Measurements from ENCODE around the gene SPG7.

SPG7 gene

GRCh38 chr16:89489040-89489897, 18.9 kb upstream of the SPG7 start:
- peak; percentile 58 for DNase-seq

DNA sequence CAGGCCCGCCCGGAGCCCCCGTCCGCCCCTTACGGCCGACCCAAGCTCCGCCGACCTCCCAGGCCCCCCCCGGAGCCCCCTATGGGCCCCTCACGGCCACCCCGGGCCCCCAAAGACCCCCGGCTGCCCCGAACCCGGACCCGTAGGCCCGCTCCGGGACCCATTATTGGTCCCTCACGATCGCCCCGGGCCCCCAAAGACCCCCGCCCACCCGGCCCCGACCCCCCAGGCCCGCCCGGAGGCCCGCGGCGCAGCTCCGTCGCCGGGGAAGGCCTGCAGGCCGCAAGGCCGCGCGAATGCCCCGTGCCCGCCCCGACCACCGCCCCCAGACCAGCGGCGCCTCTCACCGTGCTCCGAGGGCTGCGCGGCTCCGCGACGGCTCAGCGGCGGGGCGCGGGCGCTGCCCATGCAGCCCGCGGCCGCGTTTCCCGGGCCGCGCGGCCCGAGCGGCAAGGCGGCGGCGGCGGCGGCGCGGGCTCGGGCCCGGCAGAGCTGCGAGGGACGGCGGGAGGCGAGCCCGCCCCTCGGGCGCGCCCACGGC, 18.2 kb upstream of the SPG7 start:
- DNase-seq: no peak

GRCh38 chr16:89490439-89491237, 17.6 kb upstream of the SPG7 start, which contains the start of gene ANKRD11:
Gene ANKRD11, minus strand, starts transcription at chr16:89490561. Its CDS starts 173,542 bp downstream, at chr16:89317019.
- DNase-seq: peak; percentile 98

GRCh38 chr16:89491238-89491869, 16.8 kb upstream of the SPG7 start:
- no peak for DNase-seq

- DNase-seq: no peak
These were observed 16.1 kb upstream of the SPG7 start for GRCh38 chr16:89491974-89492687.

GRCh38 chr16:89493776-89494175, 14.4 kb upstream of the SPG7 start:
- DNase-seq: no peak

- DNase-seq: no peak
These were observed 13.1 kb upstream of the SPG7 start for GRCh38 chr16:89495121-89495520.

DNA sequence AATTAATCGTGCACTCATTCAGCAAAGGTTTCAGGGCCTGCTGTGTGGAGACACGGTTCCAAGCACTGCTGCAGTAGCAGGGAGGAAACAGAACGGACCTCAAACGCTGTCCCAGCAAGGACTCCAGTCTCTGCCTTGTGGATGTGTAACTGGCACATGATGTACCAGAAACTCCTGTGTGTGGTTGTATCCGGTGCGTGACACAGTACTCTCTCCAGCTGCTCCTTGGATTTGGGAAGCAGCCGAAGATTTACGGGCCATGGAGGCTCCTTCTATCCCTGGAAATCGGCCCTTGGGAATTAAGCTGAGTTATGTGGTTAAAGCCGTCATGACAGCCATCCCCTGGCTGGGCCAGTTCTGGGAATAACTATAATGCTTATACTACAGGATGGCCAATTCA, 9.4 kb upstream of the SPG7 start:
- no peak for DNase-seq

- no peak for DNase-seq
These were observed 8.4 kb upstream of the SPG7 start for GRCh38 chr16:89499767-89500166.

GRCh38 chr16:89502081-89502843, 5.9 kb upstream of the SPG7 start:
- DNase-seq: no peak

DNA sequence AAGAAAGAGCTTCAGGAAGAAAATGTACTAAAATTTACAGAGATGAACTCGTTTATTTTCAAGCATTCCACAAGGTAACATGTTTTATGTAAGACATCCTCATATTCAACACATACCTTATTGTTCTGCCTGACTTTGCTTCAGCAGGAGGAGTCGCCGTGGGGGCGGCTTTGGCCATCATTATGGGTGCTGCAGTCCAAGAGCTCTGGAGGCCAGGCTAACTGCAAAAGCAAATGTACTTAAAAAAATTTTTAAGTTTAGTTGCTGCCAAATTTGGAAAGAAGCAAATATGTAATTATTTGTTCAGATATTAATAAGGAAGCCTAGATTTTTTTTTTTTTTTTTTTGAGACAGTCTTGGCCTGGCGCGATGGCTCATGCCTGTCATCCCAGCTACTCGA, 4.1 kb upstream of the SPG7 start:
- DNase-seq: no peak

DNA sequence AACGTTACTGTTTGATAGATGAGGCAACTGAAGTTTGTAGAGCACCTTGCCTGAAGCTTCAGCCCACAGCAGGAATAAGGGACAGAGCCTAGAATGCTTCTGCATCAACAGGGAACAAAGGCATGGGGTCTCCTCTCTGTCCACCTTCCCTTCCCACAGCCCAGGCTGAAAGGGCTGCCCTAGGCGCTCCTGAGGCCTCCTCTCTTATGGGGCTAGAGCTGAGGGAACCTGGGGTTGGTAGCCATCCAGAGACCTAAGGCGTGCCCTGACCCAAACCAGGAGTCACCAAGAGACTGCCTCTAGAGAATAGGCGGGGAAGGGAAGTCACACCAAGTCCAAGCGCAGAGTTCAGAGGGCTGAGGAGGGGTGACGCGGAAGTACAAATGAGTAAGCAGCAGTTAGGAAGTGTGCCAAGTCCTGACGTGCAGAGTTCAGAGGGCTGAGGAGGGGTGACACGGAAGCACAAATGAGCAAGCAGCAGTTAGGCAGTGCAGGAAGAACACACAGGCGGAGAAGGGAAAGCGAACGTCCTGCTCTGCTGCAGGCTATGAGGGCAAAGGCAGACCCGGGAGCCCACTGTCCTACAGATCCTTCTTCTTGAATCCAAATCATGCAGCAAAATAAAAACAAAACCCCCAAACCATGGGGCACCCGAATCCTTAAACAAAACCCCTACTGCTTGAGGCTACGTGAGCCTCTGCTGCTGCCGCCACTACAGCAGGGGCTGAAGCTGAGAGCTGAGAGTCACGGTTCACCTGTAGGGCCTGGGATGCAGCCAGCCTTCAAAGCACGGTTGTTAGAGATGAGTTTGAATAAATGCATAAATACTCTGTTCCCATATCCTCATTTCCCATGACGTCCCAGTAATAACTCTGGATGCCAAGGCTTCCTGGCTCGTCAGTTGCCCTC, 2.7 kb upstream of the SPG7 start:
- peak; percentile 85 for DNase-seq

GRCh38 chr16:89506113-89506504, 2.1 kb upstream of the SPG7 start:
- no peak for DNase-seq

DNA sequence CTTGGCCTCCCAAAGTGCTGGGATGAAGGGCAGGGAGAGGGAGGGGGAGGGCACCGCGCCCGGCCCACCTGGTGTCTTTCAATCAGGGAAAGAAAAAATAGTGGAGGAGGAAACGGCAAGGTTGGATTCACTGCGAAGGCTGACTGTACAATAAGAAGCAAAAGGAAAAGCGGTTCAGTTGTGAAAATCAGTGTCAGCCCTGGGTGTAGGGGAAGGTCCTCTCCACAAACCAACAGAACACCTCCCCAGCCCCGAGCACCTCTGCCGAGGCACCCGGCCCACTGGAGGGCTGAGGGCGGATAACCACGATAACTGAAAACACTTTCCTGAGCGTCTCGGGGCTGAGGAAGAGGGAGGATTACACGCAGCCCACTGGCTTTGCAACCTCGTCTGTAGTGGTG, 1.4 kb upstream of the SPG7 start:
- DNase-seq: no peak

DNA sequence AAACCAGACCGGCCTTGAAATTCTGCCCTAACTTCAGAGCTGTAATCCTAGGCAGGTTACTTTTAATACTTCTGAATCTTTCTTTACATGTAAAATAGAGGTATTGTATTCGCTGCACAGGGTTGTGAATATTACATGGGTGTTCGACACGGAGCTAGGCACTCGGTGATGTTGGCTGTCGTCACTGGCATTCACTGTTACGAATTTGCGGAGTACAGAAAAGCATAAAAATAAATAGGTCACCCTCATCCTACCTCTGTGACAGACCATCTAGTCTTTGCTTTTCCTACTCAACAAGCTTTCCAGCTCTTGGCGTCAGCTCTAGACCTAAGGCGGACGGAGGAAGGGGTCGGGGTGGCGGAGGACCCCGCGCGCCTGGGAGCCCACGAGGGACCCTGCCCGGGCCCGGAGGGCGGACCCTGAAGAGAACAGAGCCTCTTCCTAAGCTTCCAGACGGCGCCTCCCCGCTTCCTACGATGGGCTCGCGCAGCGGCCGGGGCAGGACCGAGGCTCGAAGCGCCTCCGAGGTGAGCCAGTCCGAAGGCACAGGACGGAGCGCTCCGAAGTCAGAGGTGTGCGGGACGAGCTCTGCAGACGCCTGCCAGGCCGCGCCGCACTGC, 879 bp upstream of the SPG7 start:
- no peak for DNase-seq

DNA sequence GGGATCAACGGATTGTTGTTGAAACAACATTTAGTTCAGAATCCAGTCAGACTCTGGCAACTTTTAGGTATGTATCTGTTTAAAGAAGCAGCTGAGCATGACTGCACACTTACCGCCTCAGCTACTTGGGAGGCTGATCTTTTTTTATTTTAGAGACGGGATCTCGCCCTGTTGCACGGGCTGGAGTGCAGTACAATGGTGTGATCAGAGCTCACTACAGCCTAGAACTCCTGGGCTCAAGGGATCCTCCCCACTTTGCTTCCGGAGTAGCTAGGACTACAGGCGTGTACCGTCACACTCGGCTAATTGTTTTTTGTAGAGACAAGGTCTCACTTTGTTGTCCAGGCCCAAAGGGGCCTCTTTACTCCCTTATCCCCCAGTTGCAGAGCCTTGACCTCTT, 2.3 kb downstream of the SPG7 start:
- no peak for DNase-seq

DNA sequence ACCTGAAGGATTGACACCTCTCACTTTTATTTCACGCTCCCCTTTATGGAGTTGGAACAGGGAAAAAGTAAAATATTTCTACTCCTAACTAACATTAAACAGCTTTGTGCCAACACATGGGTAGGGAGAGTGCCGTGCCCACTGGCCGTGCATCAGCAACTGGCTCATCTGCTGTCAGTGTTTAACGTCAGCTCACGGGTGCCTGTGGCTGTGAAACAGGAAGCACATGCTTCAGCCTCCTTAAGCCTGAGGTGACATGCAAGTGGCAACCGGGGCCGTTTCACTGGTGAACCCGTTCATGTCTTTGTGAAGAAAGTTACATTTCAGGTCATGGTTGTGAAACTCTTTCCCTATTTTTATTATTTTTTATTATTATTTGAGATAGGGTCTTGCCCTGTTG, 3.2 kb downstream of the SPG7 start:
- no peak for DNase-seq

DNA sequence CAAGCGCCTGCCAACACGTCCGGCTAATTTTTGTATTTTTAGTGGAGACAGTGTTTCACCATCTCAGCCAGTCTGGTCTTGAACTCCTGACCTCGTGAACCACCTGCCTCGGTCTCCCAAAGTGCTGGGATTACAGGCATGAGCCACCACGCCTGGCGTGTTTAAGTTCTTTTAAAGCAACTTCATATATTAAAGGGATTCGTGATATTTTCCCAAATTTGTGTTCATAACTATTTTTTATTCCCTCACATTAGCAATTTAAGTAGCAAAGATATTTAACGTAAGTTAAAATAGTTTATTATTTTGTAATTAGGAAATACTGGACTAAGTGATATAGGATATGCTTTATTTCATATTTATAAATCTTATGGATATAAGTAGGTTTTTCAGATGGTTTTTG, 4.2 kb downstream of the SPG7 start:
- DNase-seq: no peak

DNA sequence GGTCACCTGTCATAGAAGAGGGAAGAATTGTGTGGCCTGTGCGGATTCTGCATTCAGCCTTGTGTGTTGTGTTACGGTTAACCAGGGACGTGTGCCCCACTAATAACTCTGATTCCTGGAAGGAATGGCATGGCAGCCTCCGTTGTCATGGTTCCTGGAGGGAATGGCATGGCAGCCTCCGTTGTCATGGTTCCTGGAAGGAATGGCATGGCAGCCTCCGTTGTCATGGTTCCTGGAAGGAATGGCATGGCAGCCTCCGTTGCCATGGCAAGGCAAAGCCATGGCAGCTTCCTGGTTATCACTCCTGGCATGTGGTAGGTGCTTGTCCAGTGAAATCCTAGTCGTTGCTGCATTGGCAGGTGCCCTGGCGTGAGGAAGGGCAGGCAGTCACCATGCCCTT, 8.9 kb downstream of the SPG7 start:
- no peak for DNase-seq

DNA sequence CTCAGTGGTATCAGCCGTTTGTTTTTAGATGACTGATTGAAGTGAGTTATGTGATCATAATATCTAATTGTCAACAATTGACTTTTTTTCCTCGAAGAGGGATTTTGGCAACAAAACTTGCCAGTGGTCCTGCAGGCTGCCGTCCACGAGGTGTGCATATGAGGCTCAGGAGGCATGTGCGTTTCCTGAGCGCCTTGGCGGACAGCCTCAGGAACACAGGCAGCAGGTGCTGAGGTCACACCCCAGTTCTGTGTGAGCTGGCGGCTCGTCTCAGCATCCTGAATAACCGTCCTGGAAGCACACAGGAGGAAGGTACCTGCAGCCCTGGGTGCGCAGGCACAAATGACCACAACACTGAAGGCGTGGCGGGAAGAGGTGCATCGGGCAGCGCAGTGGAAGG, 11.7 kb downstream of the SPG7 start:
- no peak for DNase-seq
